ENCODE data around the gene FAM20C. TPM values are rescaled to one million over a fixed set of nuclear protein-coding genes. Genes with fewer than 3 reads are reported as not detected.

Gene FAM20C
- total RNA-seq, 1 experiment from 2014 or later, result 35.8 TPM

GRCh38 chr7:300546-301290 is 108.3 kb downstream of the FAM20C start:
- intact Hi-C loops (cut with micrococcal nuclease; ENCODE audit: unreplicated experiment), result no loop called here
- TF ChIP-seq CTCF (conservative IDR thresholded peaks at IDR 0.05; ENCODE audit: low read depth, low read length), result no peak
- no peak for TF ChIP-seq EZH2 (IDR thresholded peaks at IDR 0.05; ENCODE audit: borderline replicate concordance, low read depth, low read length, poor library complexity, severe bottlenecking)
- POLR2A ChIA-PET (ENCODE audit: low non-redundant PET), result no interaction called here
- H3K27ac ChIP-seq (ENCODE audit: low read depth, low read length, poor library complexity, severe bottlenecking), result no peak overlapping the region
- H3K4me3 ChIP-seq (ENCODE audit: low read depth, low read length, poor library complexity, severe bottlenecking), result no peak overlapping the region
- no peaks in the 10 kb centered on the region for H3K4me1 ChIP-seq (ENCODE audit: insufficient read depth, low read length, poor library complexity, severe bottlenecking)
- no peak for DNase-seq (ENCODE audit: low spot score)
- CTCF ChIA-PET, result no interaction called here
- H3K9me3 ChIP-seq (ENCODE audit: low read depth, low read length, poor library complexity, severe bottlenecking), result no peaks in the 10 kb centered on the region
- H3K27me3 ChIP-seq (replicated peaks; ENCODE audit: insufficient read depth, low read depth, low read length, poor library complexity), result no peaks in the 10 kb centered on the region
- no peaks in the 10 kb centered on the region for H3K36me3 ChIP-seq (ENCODE audit: insufficient read depth, low read length, poor library complexity, severe bottlenecking)
- BruUV-seq (replicated peaks), result no TSS peak

GRCh38 chr7:301291-302053 is 109.1 kb downstream of the FAM20C start:
- CTCF ChIA-PET, result no interaction called here
- Histone ChIP-seq H3K4me3 (ENCODE audit: low read depth, low read length, poor library complexity, severe bottlenecking) (no peak overlapping the region), H3K4me1 (ENCODE audit: insufficient read depth, low read length, poor library complexity, severe bottlenecking) (no peaks in the 10 kb centered on the region), H3K9me3 (ENCODE audit: low read depth, low read length, poor library complexity, severe bottlenecking) (no peaks in the 10 kb centered on the region), H3K36me3 (ENCODE audit: insufficient read depth, low read length, poor library complexity, severe bottlenecking) (no peaks in the 10 kb centered on the region), H3K27me3 (replicated peaks; ENCODE audit: insufficient read depth, low read depth, low read length, poor library complexity) (no peaks in the 10 kb centered on the region), H3K27ac (ENCODE audit: low read depth, low read length, poor library complexity, severe bottlenecking) (no peak overlapping the region)
- no TSS peak for BruUV-seq (replicated peaks)
- TF ChIP-seq EZH2 (IDR thresholded peaks at IDR 0.05; ENCODE audit: borderline replicate concordance, low read depth, low read length, poor library complexity, severe bottlenecking), result no peak
- TF ChIP-seq CTCF (conservative IDR thresholded peaks at IDR 0.05; ENCODE audit: low read depth, low read length), result no peak
- POLR2A ChIA-PET (ENCODE audit: low non-redundant PET), result no interaction called here
- intact Hi-C loops (cut with micrococcal nuclease; ENCODE audit: unreplicated experiment), result no loop called here
- DNase-seq (ENCODE audit: low spot score), result no peak

- H3K27ac ChIP-seq (ENCODE audit: low read depth, low read length, poor library complexity, severe bottlenecking), result no peak overlapping the region
- ChIA-PET CTCF (no interaction called here), POLR2A (ENCODE audit: low non-redundant PET) (no interaction called here)
- no peak for DNase-seq (ENCODE audit: low spot score)
- no peaks in the 10 kb centered on the region for H3K27me3 ChIP-seq (replicated peaks; ENCODE audit: insufficient read depth, low read depth, low read length, poor library complexity)
- H3K4me1 ChIP-seq (ENCODE audit: insufficient read depth, low read length, poor library complexity, severe bottlenecking), result no peaks in the 10 kb centered on the region
- BruUV-seq (replicated peaks), result no TSS peak
- H3K9me3 ChIP-seq (ENCODE audit: low read depth, low read length, poor library complexity, severe bottlenecking), result no peaks in the 10 kb centered on the region
- TF ChIP-seq CTCF (conservative IDR thresholded peaks at IDR 0.05; ENCODE audit: low read depth, low read length) (no peak), EZH2 (IDR thresholded peaks at IDR 0.05; ENCODE audit: borderline replicate concordance, low read depth, low read length, poor library complexity, severe bottlenecking) (no peak)
- intact Hi-C loops (cut with micrococcal nuclease; ENCODE audit: unreplicated experiment), result no loop called here
- H3K4me3 ChIP-seq (ENCODE audit: low read depth, low read length, poor library complexity, severe bottlenecking), result no peak overlapping the region
- no peaks in the 10 kb centered on the region for H3K36me3 ChIP-seq (ENCODE audit: insufficient read depth, low read length, poor library complexity, severe bottlenecking)
Observed at GRCh38 chr7:302054-302992, 110.0 kb downstream of the FAM20C start.

All from A673 (cell line).